GM18520 (cell line): ENCODE measurements around the gene SH3BP2.

Experiments
- ATAC-seq: cut with Tn5 transposase; IDR thresholded peaks from one replicate; pipeline ENCODE4 v1.9.1; 2021; ENCODE audit not compliant: unreplicated experiment

SH3BP2 gene

GRCh38 chr4:2790583-2791517 lies 2.0 kb upstream of the SH3BP2 start:
- ATAC-seq, result no peak

- ATAC-seq, result no peak
Measured at GRCh38 chr4:2791518-2792395, 1.1 kb upstream of the SH3BP2 start.

GRCh38 chr4:2792396-2792710 lies 532 bp upstream of the SH3BP2 start:
- no peak for ATAC-seq

GRCh38 chr4:2793586-2794485 lies 951 bp downstream of the SH3BP2 start:
- no peak for ATAC-seq

GRCh38 chr4:2794486-2795299 lies 1.8 kb downstream of the SH3BP2 start:
- ATAC-seq, result no peak

- no peak for ATAC-seq
Measured at GRCh38 chr4:2795300-2795892, 2.5 kb downstream of the SH3BP2 start.

GRCh38 chr4:2795893-2796848 lies 3.3 kb downstream of the SH3BP2 start:
- ATAC-seq, result no peak

GRCh38 chr4:2796849-2797544 lies 4.1 kb downstream of the SH3BP2 start:
- no peak for ATAC-seq

- ATAC-seq, result no peak
Measured at GRCh38 chr4:2797545-2798305, 4.8 kb downstream of the SH3BP2 start.

- ATAC-seq, result peak; percentile 29
Measured at GRCh38 chr4:2798399-2799223, 5.7 kb downstream of the SH3BP2 start.

- no peak for ATAC-seq
Measured at GRCh38 chr4:2799224-2799911, 6.5 kb downstream of the SH3BP2 start.

- no peak for ATAC-seq
Measured at GRCh38 chr4:2799971-2800690, 7.2 kb downstream of the SH3BP2 start.

- ATAC-seq, result no peak
Measured at GRCh38 chr4:2800691-2801596, 8.1 kb downstream of the SH3BP2 start.
